ENCODE data around the gene DCST2. TPM values are rescaled to one million over a fixed set of nuclear protein-coding genes. Genes with fewer than 3 reads are reported as not detected.

DCST2 gene
- total RNA-seq, 1 donor from 2014 or later: 2.8 TPM

DNA sequence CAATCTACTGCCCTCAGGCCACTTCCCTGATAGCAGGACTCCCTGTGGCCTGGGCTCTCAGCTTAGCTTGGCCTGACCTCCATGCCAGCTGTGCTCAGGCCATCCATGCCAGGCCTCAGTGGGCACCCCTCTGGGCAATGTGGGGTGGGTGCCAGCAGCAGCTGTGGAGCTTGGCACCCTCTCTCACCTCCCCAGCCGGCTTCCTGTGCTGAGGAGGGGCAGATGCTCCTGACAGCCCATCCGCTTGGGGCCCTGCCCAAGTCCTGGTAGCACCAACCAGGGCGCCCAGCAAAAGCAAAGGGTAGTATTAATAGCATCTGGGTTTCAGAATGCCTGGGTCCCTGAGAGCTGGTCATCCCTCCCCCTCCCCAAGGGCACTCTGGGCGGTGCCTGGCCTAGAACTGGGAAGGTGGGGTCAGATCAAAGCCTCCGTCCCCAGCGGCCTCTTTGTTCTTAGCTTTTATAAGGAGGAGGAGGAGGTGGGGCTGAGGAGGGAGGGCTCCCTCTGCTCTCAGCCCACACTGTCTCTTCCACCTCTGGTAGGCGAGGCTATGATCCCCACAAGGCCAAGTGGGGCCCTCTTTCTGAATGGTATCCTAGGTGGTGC, 36.1 kb upstream of the DCST2 start:
- H3K36me3 Mint-ChIP-seq (ENCODE audit: low read depth, unreplicated experiment): peaks cover 20% of the 10 kb centered on the region
- peaks cover 24% of the 10 kb centered on the region for H3K4me1 Mint-ChIP-seq (ENCODE audit: unreplicated experiment)
- no peaks in the 10 kb centered on the region for H3K9me3 Mint-ChIP-seq (ENCODE audit: unreplicated experiment)
- TF ChIP-seq CTCF (IDR thresholded peaks at IDR 0.05; ENCODE audit: unreplicated experiment): no peak
- peaks cover 12% of the 10 kb centered on the region for H3K27me3 Mint-ChIP-seq (ENCODE audit: unreplicated experiment)
- no peak for DNase-seq (ENCODE audit: low spot score)
- H3K4me3 Mint-ChIP-seq (ENCODE audit: unreplicated experiment): no peak overlapping the region
- no peak overlapping the region for H3K27ac Mint-ChIP-seq (ENCODE audit: unreplicated experiment)

DNA sequence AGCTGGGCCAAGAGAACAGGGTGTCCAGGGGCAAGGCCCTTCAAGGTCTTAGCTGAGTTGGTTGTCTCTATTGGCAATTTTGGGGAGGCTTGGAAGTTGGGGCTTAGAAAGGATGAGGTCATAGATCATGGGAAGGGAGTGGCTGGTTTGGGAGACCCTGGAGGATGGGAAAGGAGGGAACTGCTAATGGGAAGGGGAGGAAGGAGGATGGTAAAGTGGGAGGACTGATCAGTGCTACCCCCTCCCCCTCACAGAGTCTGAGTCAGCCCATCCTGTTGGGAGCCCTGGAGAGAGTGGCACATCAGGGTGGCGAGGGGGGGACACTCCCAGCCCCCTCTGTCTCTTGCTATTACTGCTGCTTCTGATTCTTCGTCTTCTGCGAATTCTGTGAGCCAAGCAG, 35.0 kb upstream of the DCST2 start:
- H3K27ac Mint-ChIP-seq (ENCODE audit: unreplicated experiment): peak overlapping the region; percentile 61
- no peak for DNase-seq (ENCODE audit: low spot score)
- H3K9me3 Mint-ChIP-seq (ENCODE audit: unreplicated experiment): no peaks in the 10 kb centered on the region
- no peak for TF ChIP-seq CTCF (IDR thresholded peaks at IDR 0.05; ENCODE audit: unreplicated experiment)
- H3K4me1 Mint-ChIP-seq (ENCODE audit: unreplicated experiment): peaks cover 26% of the 10 kb centered on the region
- peaks cover 26% of the 10 kb centered on the region for H3K36me3 Mint-ChIP-seq (ENCODE audit: low read depth, unreplicated experiment)
- H3K27me3 Mint-ChIP-seq (ENCODE audit: unreplicated experiment): peaks cover 15% of the 10 kb centered on the region
- H3K4me3 Mint-ChIP-seq (ENCODE audit: unreplicated experiment): peak overlapping the region; percentile 59

DNA sequence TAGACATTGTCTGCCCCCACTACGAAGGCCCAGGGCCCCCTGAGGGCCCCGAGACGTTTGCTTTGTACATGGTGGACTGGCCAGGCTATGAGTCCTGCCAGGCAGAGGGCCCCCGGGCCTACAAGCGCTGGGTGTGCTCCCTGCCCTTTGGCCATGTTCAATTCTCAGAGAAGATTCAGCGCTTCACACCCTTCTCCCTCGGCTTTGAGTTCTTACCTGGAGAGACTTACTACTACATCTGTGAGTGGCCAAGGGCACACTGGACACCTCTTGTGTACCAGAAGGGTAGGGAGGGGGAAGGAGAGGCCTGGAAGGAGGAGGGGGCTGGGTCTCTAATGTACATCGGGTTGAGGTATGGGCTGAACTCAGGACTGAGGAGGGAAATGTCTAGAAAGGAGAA, 33.2 kb upstream of the DCST2 start:
- peaks cover 20% of the 10 kb centered on the region for H3K4me1 Mint-ChIP-seq (ENCODE audit: unreplicated experiment)
- no peak for TF ChIP-seq CTCF (IDR thresholded peaks at IDR 0.05; ENCODE audit: unreplicated experiment)
- H3K9me3 Mint-ChIP-seq (ENCODE audit: unreplicated experiment): no peaks in the 10 kb centered on the region
- peaks cover 18% of the 10 kb centered on the region for H3K27me3 Mint-ChIP-seq (ENCODE audit: unreplicated experiment)
- H3K27ac Mint-ChIP-seq (ENCODE audit: unreplicated experiment): no peak overlapping the region
- no peak for DNase-seq (ENCODE audit: low spot score)
- H3K4me3 Mint-ChIP-seq (ENCODE audit: unreplicated experiment): no peak overlapping the region
- H3K36me3 Mint-ChIP-seq (ENCODE audit: low read depth, unreplicated experiment): peaks cover 22% of the 10 kb centered on the region

- Mint-ChIP-seq H3K36me3 (ENCODE audit: low read depth, unreplicated experiment) (peaks cover 22% of the 10 kb centered on the region), H3K9me3 (ENCODE audit: unreplicated experiment) (no peaks in the 10 kb centered on the region), H3K27me3 (ENCODE audit: unreplicated experiment) (peaks cover 16% of the 10 kb centered on the region), H3K4me3 (ENCODE audit: unreplicated experiment) (peak overlapping the region; percentile 94), H3K27ac (ENCODE audit: unreplicated experiment) (peak overlapping the region; percentile 88), H3K4me1 (ENCODE audit: unreplicated experiment) (peaks cover 14% of the 10 kb centered on the region)
- no peak for DNase-seq (ENCODE audit: low spot score)
- no peak for TF ChIP-seq CTCF (IDR thresholded peaks at IDR 0.05; ENCODE audit: unreplicated experiment)
Measured at GRCh38 chr1:155064832-155065429, 31.4 kb upstream of the DCST2 start.

DNA sequence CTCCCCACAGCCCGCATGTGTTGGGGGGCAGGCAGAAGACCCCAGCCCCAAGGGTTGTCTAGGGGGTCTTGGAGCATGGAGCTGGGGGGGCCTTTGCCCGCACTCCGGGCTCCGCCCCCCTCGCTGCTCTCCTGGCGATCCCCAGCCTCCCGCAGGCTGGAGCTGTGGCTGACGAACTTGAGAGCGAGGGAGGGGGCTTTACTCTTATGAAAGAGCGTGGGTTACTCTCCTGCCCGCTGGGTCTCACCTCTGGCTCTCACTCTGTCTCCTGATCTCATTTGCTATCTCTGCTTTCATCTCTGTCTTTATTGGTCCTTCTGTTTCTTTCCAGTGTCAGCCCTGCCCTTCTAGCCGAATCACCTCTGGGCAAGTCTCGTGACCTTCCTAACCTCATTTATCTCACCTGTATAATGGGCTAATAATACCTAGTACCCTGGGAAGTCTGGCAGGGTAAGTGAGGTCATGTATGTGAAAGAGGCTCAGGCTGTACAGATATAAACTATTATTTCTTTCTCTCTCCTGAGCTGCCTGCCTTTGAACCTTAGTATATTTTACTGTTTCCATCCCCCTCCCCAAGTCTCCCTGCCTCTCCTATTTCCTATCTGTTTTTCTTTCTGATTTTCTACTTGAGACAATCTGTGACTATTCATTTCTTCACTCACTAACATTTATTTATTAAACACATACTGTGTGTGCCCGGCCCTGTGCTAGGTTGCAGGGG, 30.7 kb upstream of the DCST2 start:
- H3K36me3 Mint-ChIP-seq (ENCODE audit: low read depth, unreplicated experiment): peaks cover 24% of the 10 kb centered on the region
- peak overlapping the region; percentile 88 for H3K27ac Mint-ChIP-seq (ENCODE audit: unreplicated experiment)
- TF ChIP-seq CTCF (IDR thresholded peaks at IDR 0.05; ENCODE audit: unreplicated experiment): no peak
- H3K4me1 Mint-ChIP-seq (ENCODE audit: unreplicated experiment): peaks cover 14% of the 10 kb centered on the region
- peaks cover 16% of the 10 kb centered on the region for H3K27me3 Mint-ChIP-seq (ENCODE audit: unreplicated experiment)
- H3K4me3 Mint-ChIP-seq (ENCODE audit: unreplicated experiment): peak overlapping the region; percentile 94
- no peaks in the 10 kb centered on the region for H3K9me3 Mint-ChIP-seq (ENCODE audit: unreplicated experiment)
- peak; percentile 61 for DNase-seq (ENCODE audit: low spot score)

Measured in endothelial cell (in vitro differentiated cells).